Posterior vena cava (tissue), 2 donors: Measurements from ENCODE around the gene CYLD. TPM values are rescaled to one million over a fixed set of nuclear protein-coding genes. Genes with fewer than 3 reads are reported as not detected.

Experiments used
- DNase-seq: peaks from one replicate; pipeline ENCODE4 v3.0.0-alpha.2; 2020; ENCODE audit warnings: low spot score
- intact Hi-C, 2 donors: fragments of 100-400 bp; cut with DNase I; formaldehyde crosslinking; loops; one replicate each; pipeline versions ENCODE4 v1.14.1 to v1.14.2; 2022 to 2023
- total RNA-seq, 2 donors: library from RNA; stranded (reverse); fragmentation: NEBNext Ultra II Directional; extraction: Animal tissue kit (Norgen Biotek cat#: 25700); gene quantifications; one replicate each; pipeline ENCODE4 v1.2.1, GENCODE V29; 2021
- donor health status: DM: yes; HTN: yes; CAD: no.
- donor health status: DM: yes; HTN: yes; CAD: no.

The CYLD gene
- total RNA-seq, 2 donors from 2014 or later, result 46.9 to 75.8 TPM

- intact Hi-C loops, result no loop called here
Measured at GRCh38 chr16:50731989-50732832, 9.7 kb upstream of the CYLD start.

GRCh38 chr16:50733468-50733867 lies 8.4 kb upstream of the CYLD start:
- intact Hi-C loops, result no loop called here
- DNase-seq, result no peak

More at GRCh38 chr16:50731989-50732832, 9.7 kb upstream of the CYLD start:
- no peak for DNase-seq

GRCh38 chr16:50735629-50736122 lies 6.2 kb upstream of the CYLD start:
- intact Hi-C loops, result no loop called here
- DNase-seq, result no peak

GRCh38 chr16:50736448-50736847 lies 5.4 kb upstream of the CYLD start:
- intact Hi-C loops, result no loop called here
- DNase-seq, result no peak

- intact Hi-C loops, result no loop called here
- DNase-seq, result no peak
Measured at GRCh38 chr16:50737420-50737959, 4.4 kb upstream of the CYLD start.

GRCh38 chr16:50739031-50739430 lies 2.9 kb upstream of the CYLD start:
- intact Hi-C loops, result no loop called here

GRCh38 chr16:50740736-50741135 lies 1.1 kb upstream of the CYLD start:
- intact Hi-C loops, result no loop called here
- DNase-seq, result no peak

More at GRCh38 chr16:50739031-50739430, 2.9 kb upstream of the CYLD start:
- DNase-seq, result no peak

- intact Hi-C loops, result no loop called here
- DNase-seq, result no peak
Measured at GRCh38 chr16:50741225-50741780, 583 bp upstream of the CYLD start.

- intact Hi-C loops, result no loop called here
- DNase-seq, result no peak
Measured at GRCh38 chr16:50742576-50743200, 802 bp downstream of the CYLD start.

GRCh38 chr16:50743581-50744225 lies 1.8 kb downstream of the CYLD start:
- DNase-seq, result no peak
- intact Hi-C loops, result no loop called here

GRCh38 chr16:50744881-50745280 lies 3.0 kb downstream of the CYLD start:
- intact Hi-C loops, result no loop called here
- no peak for DNase-seq

- intact Hi-C loops, result no loop called here
- DNase-seq, result no peak
Measured at GRCh38 chr16:50745940-50746339, 4.1 kb downstream of the CYLD start.

GRCh38 chr16:50747207-50747956 lies 5.5 kb downstream of the CYLD start:
- intact Hi-C loops, result no loop called here
- DNase-seq, result no peak

- intact Hi-C loops, result no loop called here
- no peak for DNase-seq
Measured at GRCh38 chr16:50751528-50751927, 9.6 kb downstream of the CYLD start.

- DNase-seq, result no peak
- intact Hi-C loops, result no loop called here
Measured at GRCh38 chr16:50752471-50753235, 10.8 kb downstream of the CYLD start.

GRCh38 chr16:50756473-50756872 lies 14.6 kb downstream of the CYLD start:
- DNase-seq, result no peak
- intact Hi-C loops, result no loop called here

- intact Hi-C loops, result no loop called here
- DNase-seq, result no peak
Measured at GRCh38 chr16:50761267-50761666, 19.4 kb downstream of the CYLD start.

GRCh38 chr16:50762241-50762640 lies 20.4 kb downstream of the CYLD start:
- intact Hi-C loops, result no loop called here
- DNase-seq, result no peak
